Stimulated activated CD4-positive, alpha-beta T cell treated with anti-CD3 and anti-CD28 coated beads, Interleukin-2, amount 100 ng/mL, for 24 hours (primary cell): ENCODE results near the gene ZNF438.
"Not testable (repeated sequence)": the region's sequence is repeated elsewhere in the genome, so short reads cannot be mapped to it uniquely, and the experiment has no call there.

ENCODE experiments used
- DNase-seq, 2 donors: peaks; one replicate each; pipeline ENCODE4 v3.0.0-alpha.2; 2020

The ZNF438 gene

DNA sequence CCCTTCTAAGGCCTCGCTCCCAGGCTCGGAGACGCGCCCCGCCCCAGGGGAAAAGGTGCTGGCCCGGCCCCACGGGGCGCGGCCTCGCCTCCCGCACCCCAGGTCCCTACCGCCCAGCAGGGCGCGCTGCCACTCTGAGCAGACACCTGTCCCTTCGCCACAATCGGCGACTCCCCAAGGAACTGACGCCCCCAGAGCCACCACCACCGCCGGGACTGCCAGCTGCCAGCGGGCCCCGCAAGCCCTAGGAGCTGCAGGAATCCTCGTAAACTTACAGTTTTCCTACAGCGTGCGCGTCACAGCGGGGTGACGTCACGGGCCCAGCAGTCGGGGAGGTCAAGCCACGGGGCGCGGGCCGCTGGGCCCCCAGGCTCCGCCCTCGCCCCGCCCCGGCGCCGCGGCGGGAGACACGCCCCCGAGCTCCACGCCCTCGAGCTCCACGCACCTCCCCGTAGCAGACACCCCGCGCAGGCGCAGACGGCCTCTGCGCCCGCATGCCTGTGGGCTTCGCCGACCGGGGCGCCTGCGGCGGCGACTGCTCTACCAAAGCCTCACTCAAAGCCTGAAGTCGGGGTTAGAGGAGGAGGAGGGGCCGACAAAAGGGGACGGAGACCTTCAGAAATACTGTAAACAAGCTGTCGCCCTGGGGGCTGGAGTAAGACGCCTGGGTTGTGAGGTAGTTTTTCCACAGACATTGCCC, at the start of gene ZNF438:
TSS of gene ZNF438 (minus strand) at position 308 of the 700 bp plus-strand sequence. CDS start 154,831 bp downstream, outside the sequence.
- DNase-seq = peak; percentile 94 to 95

DNA sequence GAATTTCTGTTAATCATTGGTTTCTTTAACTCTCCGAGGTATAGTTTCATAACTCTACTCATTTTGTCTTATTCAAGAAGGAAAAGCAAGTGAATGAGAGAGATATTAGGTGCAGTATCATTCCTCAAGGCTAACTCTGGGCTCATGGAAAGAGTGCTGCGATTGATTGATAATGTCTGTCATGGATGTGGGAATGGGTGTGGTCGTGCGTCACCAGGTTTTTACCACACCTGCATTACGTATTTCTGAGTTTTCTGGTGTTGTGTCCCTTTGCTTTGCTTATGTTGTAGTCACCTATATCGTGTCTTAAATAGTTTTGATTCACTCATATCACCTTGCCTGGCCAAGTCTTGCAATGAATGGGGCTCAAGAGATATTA, 44.9 kb upstream of the ZNF438 start:
- DNase-seq = no peak

DNA sequence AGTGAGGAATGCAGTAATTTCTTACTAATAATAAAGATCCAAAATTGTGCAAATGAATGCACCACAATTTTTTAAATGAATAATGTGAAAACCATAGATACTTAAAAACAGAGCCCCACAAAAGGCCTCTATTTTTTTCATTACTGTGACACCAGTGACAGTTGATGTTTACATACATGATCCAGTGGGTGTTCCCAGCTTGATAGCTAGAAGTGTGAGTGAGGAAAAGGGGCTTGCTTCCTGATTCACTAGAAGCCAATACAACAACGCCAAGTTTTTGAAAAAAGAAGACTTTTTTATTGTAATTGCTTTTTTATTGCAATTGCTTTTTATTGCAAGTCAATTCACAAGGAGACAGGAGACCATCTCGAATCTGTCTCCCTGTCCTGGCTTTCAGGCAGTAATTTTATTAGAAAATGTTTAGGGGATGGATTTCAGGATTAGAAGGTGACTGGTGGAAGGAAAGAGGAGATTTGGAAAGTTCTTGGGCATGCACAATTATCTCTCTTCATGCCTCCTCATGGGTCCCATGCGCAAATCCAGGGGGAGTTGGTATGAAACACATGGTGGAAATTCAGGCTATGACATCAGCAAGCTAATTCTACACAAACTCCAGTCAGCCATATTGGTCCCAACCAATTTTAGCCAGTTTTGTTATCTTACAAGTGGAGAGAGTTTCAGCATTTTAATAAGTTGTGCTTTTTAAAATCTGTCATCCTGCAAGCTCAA, 44.4 kb upstream of the ZNF438 start:
- no peak for DNase-seq

DNA sequence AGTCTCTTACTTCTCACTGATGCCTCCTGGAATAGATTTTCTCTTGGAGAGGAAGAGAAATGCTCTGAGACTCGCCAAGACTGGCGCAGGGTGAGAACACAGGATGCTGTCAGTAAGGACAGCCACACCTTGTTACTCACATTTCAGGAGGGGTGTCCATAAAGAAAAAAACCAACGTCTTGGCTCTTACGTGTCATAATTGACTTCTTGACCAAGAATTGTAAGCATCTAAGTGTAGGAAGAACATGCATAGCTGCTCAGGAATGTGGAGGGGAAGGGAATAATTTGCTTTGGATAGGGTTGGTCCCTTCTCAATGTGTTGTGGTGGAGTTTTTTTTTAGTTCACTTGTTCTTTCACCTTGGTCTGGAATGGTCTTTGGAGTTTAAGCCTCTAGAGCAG, 43.8 kb upstream of the ZNF438 start:
- no peak for DNase-seq

- no peak for DNase-seq
Measured at GRCh38 chr10:31074722-31075086, 43.0 kb upstream of the ZNF438 start.

DNA sequence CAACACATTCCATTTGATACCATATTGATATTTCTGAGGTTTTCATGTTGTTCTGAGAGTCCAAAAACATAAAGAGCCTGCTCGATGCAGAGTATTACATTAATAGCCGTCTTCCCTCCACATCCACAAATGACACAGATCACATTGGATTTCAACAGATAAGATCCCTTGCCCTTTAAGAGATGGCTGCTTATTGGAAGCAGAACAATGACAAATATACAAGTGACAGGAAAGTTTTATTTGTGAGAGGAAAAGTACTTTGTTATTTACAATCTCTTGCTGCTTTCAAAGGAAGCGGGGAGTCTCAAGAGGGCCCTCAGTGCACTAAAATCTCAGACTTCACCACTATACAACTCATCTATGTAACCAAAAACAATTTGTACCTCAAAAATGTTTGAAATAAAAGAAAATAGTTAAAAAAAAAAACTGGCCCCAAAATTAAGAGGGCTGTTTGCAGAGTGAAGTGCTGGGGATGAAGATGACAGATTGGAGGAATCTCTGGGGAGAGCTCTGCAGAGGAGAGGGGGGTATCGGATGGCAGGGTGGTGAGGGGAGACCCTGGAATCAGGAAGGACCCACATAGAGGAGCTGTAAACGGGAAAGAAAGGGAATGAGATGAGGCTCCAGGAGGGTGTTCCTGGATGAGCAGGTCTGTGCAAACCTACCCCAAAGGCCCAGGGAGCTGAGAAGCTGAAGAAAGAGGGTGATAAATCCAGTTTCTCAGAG, 42.5 kb upstream of the ZNF438 start:
- no peak for DNase-seq

DNA sequence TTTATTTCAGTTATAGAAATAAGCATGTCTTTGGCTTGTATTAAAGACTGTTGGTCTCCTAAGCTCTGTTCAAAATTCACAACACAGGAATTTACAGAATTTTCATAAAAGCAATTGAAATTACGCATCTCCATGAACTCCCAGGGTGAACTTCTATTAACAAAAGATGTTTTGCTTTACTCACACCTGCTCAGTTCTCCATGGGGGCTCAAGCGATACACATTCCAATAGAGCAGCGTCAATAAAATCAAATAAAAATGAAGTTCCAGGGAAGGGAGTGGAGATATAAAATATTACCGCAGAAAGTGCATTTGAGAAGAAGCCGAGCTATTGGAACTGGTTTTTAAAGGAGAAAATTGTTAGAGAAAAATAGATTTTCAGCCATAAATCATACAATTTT, 41.5 kb upstream of the ZNF438 start:
- no peak for DNase-seq

DNA sequence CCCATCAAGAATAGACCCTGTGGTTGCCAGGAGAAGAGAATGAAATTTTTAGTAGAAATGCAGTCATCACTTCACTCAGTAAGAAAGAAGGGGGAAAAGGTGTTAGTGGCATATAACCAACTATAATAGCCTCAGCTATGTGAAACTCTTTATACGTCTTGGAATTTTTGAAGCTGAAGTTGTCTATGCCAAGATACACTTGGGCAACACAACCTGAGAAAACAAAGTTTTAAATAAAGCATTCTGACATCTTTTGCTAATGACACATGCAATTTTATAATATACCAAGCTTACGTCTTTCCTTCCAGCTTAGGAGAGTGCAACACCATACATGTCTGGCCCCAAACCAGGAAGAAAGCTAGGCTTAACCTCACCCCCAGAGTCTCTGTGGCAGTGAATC, 40.8 kb upstream of the ZNF438 start:
- DNase-seq = no peak

DNA sequence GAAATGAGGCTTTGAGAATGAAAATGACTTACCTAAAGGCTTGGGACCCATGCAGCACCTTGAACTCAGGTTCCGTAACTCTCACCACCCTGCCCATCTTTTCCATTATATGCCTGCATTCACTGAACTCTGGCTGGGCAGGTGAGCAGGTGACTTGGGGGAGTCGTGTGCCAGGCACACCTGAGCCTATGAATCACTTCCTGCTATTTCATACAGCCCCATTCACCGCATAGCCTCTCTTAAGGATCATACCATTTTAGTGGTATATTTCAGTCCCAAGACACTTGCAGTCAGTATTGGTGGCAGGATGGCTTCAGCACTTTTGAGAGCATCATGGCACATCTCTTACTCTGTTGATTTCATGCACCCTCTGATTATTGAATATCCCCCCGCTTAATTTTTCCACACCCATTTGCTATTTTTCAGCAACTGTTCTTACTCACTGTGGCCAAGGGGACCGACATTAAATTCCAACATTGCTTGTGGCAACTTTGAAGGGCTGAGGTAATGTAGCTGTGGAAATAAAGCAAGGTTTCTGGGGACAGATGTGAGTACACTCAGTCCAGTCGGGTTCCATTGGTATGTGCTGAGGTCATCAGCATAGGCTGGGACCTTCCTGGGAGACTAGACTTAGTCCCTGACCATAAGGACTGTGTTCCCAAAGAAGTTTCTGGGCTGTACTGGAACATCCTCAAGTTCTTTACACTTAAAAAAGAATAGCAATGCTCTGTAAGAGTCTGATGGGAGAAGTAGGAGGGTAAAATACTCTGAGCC, 39.8 kb upstream of the ZNF438 start:
- DNase-seq = no peak

- no peak for DNase-seq
Measured at GRCh38 chr10:31070691-31071090, 39.0 kb upstream of the ZNF438 start.

DNA sequence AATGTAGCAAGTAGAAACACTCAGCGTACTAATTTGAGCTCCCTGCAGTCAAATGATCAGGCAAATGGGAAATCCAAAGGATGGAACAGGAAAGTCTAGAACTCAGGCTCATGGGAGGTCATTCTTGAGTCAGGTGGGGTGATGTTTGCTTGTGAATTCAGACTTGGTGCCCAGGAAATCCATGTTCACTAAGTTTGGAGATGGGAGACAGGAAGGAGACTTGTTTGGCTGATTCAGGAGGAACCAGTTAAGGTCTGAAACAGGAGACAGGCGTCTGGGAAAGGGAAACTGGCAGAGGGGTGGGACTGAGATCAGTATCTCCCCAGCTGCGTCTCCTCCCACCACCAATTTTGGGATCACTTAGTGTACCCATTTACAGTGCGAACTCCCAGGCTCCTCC, 38.4 kb upstream of the ZNF438 start:
- DNase-seq = no peak

GRCh38 chr10:31069411-31069810, 37.7 kb upstream of the ZNF438 start:
- no peak for DNase-seq

DNA sequence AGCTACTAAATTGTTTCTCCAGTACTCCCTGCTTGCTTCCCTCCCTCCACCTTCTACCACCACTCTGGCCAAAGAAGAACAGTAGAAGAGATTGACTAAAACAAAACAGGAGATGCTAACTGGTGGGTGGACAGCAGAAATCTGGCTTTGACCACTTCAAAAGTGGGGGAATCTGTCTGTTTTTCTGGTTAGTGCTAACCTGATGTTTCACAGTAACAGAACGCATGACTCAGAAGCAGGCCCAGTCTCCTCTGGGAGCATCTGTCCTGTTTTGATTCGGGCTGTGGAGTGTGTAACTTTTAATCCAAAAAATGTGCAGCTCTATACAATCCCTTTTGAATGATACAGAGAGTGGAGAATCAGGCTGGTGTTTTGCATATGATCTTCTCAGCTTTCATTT, 32.7 kb upstream of the ZNF438 start:
- DNase-seq = no peak

DNA sequence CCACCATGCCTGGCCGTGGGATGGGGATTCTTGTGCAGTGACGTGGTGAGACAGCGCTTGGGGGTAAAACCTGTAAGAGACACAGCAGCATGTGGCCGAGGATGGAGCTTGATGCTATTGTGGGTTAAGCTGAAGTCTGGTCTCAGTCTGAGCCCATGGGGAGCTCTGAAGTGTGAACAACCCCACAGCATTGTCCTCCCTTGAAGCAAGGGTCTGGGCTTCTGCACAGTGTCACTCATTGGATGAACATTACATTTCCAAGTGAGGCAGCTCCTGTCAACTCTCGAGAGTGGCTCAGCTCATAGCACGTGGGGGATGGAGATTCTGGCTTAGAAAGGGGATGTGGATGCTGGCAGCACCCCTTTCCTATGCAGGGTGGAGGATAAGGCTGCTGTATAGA, 32.2 kb upstream of the ZNF438 start:
- no peak for DNase-seq

GRCh38 chr10:31062856-31063255, 31.2 kb upstream of the ZNF438 start:
- DNase-seq = no peak

DNA sequence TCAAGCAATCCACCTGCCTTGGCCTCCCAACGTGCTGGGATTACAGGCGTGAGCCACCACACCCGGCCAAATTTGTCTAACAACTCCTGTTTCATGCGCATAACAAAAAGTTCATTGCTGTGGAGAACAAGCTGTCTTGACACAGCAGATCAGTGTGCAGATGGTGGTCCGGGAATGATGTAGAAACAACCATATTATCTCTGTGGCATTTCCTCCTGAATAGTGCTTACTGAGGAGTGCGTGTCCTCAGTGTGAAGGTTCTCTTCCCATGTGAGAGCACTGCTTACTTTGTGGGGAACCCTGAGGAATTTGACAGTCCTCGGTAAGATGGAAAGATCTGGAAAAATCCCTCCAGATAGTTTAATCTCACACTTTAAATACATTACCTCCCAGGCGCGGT, 30.3 kb upstream of the ZNF438 start:
- DNase-seq = no peak

DNA sequence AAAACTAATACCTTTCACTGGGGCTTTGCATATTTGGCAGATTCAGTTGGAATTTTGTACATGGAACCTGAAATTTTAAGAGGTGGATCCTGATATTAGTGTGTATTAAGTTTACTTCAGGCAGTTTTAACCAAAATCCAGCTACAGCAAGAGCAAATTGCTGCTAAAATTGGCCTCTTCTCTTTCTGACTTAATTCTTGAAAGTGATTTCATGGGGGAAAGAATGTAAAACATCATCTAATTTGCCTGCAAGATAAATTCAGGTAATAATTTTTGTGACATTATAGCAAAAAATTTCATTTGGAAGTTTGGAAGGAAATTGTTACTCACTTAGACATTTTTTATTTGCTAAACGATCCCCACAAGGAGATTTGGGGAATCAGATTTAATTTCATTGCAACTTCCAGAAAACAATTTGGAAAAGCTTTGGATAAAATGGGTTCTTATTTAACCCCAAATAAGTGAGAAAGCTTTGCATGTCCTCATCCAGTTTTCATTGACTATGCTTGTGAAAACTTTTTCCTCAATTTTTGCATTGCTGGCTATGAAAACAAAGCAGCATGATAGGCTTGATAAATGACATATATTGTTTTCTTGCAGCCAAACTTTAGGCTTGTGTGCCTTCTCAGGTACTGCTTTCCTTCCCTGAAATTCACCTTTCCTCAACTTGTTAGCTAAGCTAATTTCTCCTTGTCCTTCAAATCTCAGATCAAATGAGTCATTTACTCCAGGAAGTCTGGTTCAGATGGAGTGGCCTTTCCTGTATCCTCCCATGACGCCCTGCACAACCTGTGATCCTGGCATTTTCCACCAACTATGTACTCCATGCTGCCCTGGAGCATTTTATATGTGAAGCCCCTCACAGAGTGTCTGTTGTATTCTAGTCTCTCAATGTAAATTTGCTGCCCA, 27.4 kb upstream of the ZNF438 start:
- DNase-seq = no peak

GRCh38 chr10:31056678-31057077, 25.0 kb upstream of the ZNF438 start:
- not testable (repeated sequence) for DNase-seq

- DNase-seq = no peak
Measured at GRCh38 chr10:31055573-31056251, 24.0 kb upstream of the ZNF438 start.

GRCh38 chr10:31051703-31052102, 20.0 kb upstream of the ZNF438 start:
- no peak for DNase-seq

DNA sequence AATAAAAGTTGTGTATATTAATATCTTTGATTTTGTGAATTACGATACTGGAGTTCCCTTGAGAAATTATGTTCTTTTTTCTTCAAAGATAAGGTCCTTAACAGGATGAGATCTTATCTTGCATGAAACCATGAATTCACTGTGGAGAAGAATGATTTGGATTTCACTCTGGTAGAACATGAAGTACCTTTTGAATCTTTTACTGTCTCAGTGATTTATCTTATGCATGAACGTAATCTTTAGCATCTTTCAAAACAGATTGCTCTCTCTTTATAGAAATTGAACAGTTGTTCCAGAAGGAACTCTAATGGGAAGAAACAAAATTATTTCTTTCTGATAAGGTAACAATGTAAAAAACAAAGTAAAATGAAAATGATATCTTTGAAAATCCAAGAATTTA, 11.0 kb upstream of the ZNF438 start:
- DNase-seq = no peak

DNA sequence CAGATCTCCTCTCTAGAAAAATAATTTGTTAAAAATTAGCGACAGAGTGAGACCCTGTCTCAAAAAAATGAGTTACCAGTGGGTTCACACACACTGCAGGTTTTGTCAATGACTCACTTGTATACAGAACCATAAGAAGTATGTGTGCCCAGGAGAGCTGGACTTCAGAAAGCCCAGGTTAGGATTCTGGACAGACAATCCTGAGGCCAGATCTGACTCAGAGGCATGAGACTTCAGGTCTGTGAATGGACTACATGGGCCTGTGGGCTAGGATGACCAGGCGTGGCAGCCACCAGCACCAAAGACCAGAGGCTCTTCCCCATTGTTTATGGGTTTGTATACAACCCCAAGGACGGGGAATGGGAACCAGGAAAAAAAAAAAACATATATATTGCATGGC, 9.3 kb upstream of the ZNF438 start:
- DNase-seq = no peak
